Lower lobe of right lung (tissue), 2 donors: Measurements from ENCODE around the gene BAX. TPM values are rescaled to one million over a fixed set of nuclear protein-coding genes. Genes with fewer than 3 reads are reported as not detected.
A peak's percentile ranks its signal among the peaks of the same experiment; 100 is the strongest.

Experiments used
- ATAC-seq, 2 donors: fragments of 200-7000 bp; cut with Tn5 transposase; one replicate each; pipeline ENCODE4 v1.9.1; 2020 to 2022; ENCODE audit warnings: mild to moderate bottlenecking in 2 of 2, moderate library complexity in 2 of 2
- DNase-seq: peaks from one replicate; pipeline ENCODE4 v3.0.0-alpha.2; 2020
- H3K27ac ChIP-seq: fragments of 200-600 bp; one replicate; pipeline ENCODE4 v1.8.0; 2022
- H3K27me3 ChIP-seq: fragments of 200-600 bp; one replicate; pipeline ENCODE4 v1.8.0; 2022; ENCODE audit warnings: low read depth
- H3K36me3 ChIP-seq: fragments of 200-600 bp; one replicate; pipeline ENCODE4 v1.8.0; 2022; ENCODE audit warnings: mild to moderate bottlenecking
- H3K4me1 ChIP-seq: fragments of 200-600 bp; one replicate; pipeline ENCODE4 v1.8.0; 2022
- H3K4me3 ChIP-seq: fragments of 200-600 bp; one replicate; pipeline ENCODE4 v1.8.0; 2022; ENCODE audit warnings: mild to moderate bottlenecking
- H3K9me3 ChIP-seq: fragments of 200-600 bp; one replicate; pipeline ENCODE4 v1.8.0; 2022
- intact Hi-C: fragments of 100-400 bp; cut with DNase I; formaldehyde crosslinking; loops from one replicate; pipeline ENCODE4 v1.11.0; 2022
- total RNA-seq: library from RNA; stranded (reverse); fragmentation: NEBNext Ultra II Directional; extraction: Animal tissue kit (Norgen Biotek cat#: 25700); gene quantifications from one replicate; pipeline ENCODE4 v1.2.1, GENCODE V29; 2021
- TF ChIP-seq, protein P1 (sequence below): fragments of 200-600 bp; IDR thresholded peaks from one replicate; pipeline ENCODE4 v1.8.0; 2022; ENCODE audit warnings: antibody characterized with exemption, mild to moderate bottlenecking
- donor health status: DM: no; HTN: yes; CAD: no; lungs with severe emphysema.

BAX gene
- total RNA-seq, 1 donor from 2014 or later = 142 TPM

DNA sequence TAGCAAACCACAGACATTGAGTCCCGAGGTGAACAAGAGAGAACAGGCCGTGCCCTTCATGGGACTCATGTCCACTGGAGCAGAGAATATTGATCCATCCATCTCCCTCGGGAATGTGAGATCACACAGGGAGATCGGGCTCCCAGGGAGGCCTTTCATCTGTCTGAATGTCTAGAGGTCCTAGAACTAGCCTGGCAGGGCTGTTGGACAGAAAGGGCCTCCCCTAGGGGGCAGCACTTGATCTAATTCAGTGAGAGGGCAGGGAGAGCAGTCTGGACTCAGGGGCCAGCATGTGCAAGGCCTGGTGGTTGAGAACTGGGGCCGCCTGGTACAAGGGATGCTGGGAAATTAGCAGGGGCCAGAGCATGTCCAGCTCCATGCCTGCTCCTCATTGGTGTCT is 43.3 kb downstream of the BAX start:
- H3K27me3 ChIP-seq = no peaks in the 10 kb centered on the region
- H3K4me3 ChIP-seq = no peak overlapping the region
- TF ChIP-seq, protein P1, sequence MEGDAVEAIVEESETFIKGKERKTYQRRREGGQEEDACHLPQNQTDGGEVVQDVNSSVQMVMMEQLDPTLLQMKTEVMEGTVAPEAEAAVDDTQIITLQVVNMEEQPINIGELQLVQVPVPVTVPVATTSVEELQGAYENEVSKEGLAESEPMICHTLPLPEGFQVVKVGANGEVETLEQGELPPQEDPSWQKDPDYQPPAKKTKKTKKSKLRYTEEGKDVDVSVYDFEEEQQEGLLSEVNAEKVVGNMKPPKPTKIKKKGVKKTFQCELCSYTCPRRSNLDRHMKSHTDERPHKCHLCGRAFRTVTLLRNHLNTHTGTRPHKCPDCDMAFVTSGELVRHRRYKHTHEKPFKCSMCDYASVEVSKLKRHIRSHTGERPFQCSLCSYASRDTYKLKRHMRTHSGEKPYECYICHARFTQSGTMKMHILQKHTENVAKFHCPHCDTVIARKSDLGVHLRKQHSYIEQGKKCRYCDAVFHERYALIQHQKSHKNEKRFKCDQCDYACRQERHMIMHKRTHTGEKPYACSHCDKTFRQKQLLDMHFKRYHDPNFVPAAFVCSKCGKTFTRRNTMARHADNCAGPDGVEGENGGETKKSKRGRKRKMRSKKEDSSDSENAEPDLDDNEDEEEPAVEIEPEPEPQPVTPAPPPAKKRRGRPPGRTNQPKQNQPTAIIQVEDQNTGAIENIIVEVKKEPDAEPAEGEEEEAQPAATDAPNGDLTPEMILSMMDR = peak; percentile 42
- H3K9me3 ChIP-seq = no peaks in the 10 kb centered on the region
- no peak overlapping the region for H3K27ac ChIP-seq
- H3K4me1 ChIP-seq = peaks cover 12% of the 10 kb centered on the region
- DNase-seq = peak; percentile 57
- no peak for ATAC-seq
- H3K36me3 ChIP-seq = peaks cover 10% of the 10 kb centered on the region
- intact Hi-C loops = no loop called here

DNA sequence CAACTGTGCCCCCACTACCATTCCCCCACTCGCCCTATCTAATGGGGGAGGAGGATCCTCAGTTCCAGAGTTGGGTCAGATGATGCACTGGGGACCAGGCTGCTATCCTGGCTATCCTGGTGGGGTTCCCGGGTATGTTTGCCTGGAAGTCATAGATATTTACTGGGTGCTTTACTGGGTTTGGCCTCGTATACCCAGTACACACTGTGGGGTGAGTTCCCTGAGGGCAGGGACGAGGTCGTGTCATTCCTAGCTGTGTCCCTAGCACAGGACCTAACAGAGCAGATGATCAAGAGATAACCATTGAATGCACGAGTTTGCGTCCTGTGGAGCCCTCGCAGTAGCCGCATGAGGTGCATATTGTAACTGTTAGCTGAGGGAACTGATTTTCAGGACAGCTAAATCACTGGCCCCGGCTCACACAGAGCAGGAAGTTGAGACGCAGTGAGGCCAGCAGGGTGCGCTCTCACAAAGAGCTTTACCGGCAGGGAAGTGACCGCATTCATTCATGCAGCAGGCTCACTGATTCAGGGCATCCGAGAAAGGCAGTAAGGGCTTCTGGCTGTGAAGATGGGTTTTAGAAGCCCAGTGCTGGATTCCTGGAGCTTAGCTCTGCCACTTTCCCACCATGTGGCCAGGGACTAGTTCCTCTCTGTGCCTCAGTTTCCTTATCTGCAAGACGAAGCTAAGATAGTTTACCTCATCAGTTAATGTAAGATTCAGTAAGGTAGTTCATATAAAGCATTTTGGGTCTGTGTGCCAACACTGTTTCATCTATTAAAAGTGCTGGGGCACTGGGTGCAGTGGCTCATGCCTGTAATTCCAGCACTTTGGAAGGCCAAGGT is 45.0 kb downstream of the BAX start:
- peak; percentile 69 to 70 for ATAC-seq
- intact Hi-C loops = no loop called here
- Histone ChIP-seq H3K4me3 (no peak overlapping the region), H3K36me3 (peaks cover 27% of the 10 kb centered on the region), H3K27me3 (no peaks in the 10 kb centered on the region), H3K27ac (no peak overlapping the region), H3K9me3 (no peaks in the 10 kb centered on the region), H3K4me1 (peaks cover 4% of the 10 kb centered on the region)
- TF ChIP-seq, protein P1 = peak; percentile 67
- DNase-seq = peak; percentile 75

DNA sequence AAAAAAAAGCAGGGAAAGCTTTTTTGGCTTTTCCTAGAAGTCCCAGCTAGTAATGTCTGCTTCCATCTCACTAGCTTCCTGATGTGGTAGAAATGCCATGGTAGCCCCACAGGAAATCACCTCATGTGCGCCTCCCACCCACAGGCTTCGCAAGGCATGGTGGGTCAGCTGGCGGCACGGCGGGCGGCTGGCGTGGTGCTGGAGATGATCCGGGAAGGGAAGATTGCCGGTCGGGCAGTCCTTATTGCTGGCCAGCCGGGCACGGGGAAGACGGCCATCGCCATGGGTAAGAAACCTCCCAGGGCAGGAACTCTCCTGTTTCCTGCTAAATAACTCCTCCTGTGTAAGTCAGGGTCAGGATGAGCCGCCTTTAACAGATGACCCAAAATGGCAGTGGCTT is 49.5 kb downstream of the BAX start:
- Histone ChIP-seq H3K9me3 (no peaks in the 10 kb centered on the region), H3K36me3 (peaks cover 58% of the 10 kb centered on the region), H3K27me3 (no peaks in the 10 kb centered on the region), H3K4me1 (no peaks in the 10 kb centered on the region), H3K27ac (no peak overlapping the region), H3K4me3 (no peak overlapping the region)
- ATAC-seq (no peak), DNase-seq (no peak)
- intact Hi-C loops = no loop called here
- TF ChIP-seq, protein P1 = no peak

DNA sequence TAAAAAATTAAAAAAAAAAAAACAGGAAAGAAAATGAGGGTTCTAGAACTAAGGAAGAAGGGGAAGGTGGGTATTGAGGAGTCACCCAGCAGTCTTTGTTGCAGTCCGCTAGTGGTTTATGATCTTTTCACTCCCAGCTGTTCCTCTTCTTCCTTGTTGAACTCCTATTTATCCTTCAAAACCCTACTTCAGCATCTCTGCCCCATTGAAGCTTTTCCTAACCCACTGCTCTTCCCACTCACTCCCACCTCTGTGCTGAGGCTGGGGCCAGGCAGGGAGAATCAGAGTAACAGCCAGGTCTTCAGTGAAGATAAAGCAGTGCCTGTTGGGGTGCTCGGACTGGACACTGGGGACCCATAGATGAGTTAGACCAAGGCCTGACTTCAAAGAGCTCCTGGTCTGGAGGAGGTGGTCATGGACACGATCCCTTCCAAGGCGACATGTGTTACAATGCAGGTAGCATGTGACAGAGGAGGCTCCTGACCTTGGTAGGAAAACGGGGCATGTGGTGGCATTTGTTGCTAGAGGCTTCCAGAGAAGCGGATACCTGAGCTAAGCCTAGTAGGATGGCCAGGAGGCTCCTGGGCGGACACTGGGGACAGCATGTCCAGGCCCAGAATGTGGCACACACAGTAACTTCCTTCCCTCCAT is 50.4 kb downstream of the BAX start:
- intact Hi-C loops = no loop called here
- TF ChIP-seq, protein P1 = no peak
- peaks cover 68% of the 10 kb centered on the region for H3K36me3 ChIP-seq
- H3K9me3 ChIP-seq = no peaks in the 10 kb centered on the region
- H3K4me3 ChIP-seq = no peak overlapping the region
- ATAC-seq = no peak
- no peak for DNase-seq
- H3K27me3 ChIP-seq = no peaks in the 10 kb centered on the region
- no peaks in the 10 kb centered on the region for H3K4me1 ChIP-seq
- H3K27ac ChIP-seq = no peak overlapping the region

DNA sequence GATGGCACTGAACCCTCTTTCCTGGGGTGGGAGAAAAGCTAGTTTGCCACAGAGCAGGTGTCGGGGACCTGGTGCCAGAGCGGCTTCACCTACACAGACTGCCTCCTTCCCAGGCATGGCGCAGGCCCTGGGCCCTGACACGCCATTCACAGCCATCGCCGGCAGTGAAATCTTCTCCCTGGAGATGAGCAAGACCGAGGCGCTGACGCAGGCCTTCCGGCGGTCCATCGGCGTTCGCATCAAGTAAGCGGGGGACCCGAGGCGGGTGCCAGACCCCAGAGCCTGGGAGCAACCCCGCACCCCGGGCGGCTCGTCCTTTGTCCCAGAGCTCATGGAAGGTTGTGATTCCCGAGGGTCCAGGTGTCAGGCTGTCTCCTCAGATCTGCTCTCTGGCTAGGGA is 52.2 kb downstream of the BAX start:
- Histone ChIP-seq H3K27me3 (no peaks in the 10 kb centered on the region), H3K9me3 (no peaks in the 10 kb centered on the region), H3K27ac (no peak overlapping the region), H3K36me3 (peaks cover 80% of the 10 kb centered on the region), H3K4me3 (no peak overlapping the region), H3K4me1 (no peaks in the 10 kb centered on the region)
- ATAC-seq = peak in 1 of 2 donors; percentile 13
- TF ChIP-seq, protein P1 = no peak
- intact Hi-C loops = no loop called here
- no peak for DNase-seq
